ENCODE measurements around the gene ABHD2.
"Not testable (repeated sequence)": the region's sequence is repeated elsewhere in the genome, so short reads cannot be mapped to it uniquely, and the experiment has no call there.

Gene ABHD2

GRCh38 chr15:89075846-89076245, 12.4 kb upstream of the ABHD2 start:
- DNase-seq: no peak

GRCh38 chr15:89077750-89078149, 10.5 kb upstream of the ABHD2 start:
- no peak for DNase-seq

GRCh38 chr15:89078851-89079810, 9.1 kb upstream of the ABHD2 start:
- DNase-seq: no peak

GRCh38 chr15:89081878-89082277, 6.4 kb upstream of the ABHD2 start:
- DNase-seq: no peak

- DNase-seq: no peak
Measured at GRCh38 chr15:89083246-89083645, 5.0 kb upstream of the ABHD2 start.

- DNase-seq: no peak
Measured at GRCh38 chr15:89085289-89085926, 2.8 kb upstream of the ABHD2 start.

GRCh38 chr15:89085933-89086332, 2.3 kb upstream of the ABHD2 start:
- not testable (repeated sequence) for DNase-seq

- DNase-seq: not testable (repeated sequence)
Measured at GRCh38 chr15:89086390-89086789, 1.9 kb upstream of the ABHD2 start.

GRCh38 chr15:89087161-89087829, 961 bp upstream of the ABHD2 start:
- DNase-seq: peak; percentile 44

- DNase-seq: no peak
Measured at GRCh38 chr15:89088605-89089315, 504 bp downstream of the ABHD2 start.

- DNase-seq: peak; percentile 52
Measured at GRCh38 chr15:89089316-89090230, 1.3 kb downstream of the ABHD2 start.

- DNase-seq: peak; percentile 58
Measured at GRCh38 chr15:89090791-89091626, 2.8 kb downstream of the ABHD2 start.

GRCh38 chr15:89091627-89092220, 3.5 kb downstream of the ABHD2 start:
- peak; percentile 39 for DNase-seq

- DNase-seq: no peak
Measured at GRCh38 chr15:89093509-89093908, 5.3 kb downstream of the ABHD2 start.

GRCh38 chr15:89095073-89095472, 6.8 kb downstream of the ABHD2 start:
- no peak for DNase-seq

GRCh38 chr15:89095556-89095955, 7.3 kb downstream of the ABHD2 start:
- no peak for DNase-seq

- no peak for DNase-seq
Measured at GRCh38 chr15:89096664-89097063, 8.4 kb downstream of the ABHD2 start.

- no peak for DNase-seq
Measured at GRCh38 chr15:89097313-89097712, 9.1 kb downstream of the ABHD2 start.

GRCh38 chr15:89098281-89098680, 10.0 kb downstream of the ABHD2 start:
- no peak for DNase-seq

GRCh38 chr15:89099968-89100367, 11.7 kb downstream of the ABHD2 start:
- DNase-seq: no peak
